T-helper 2 cell treated with Interferon-gamma antibody and Interleukin-4, amounts not matched to agents 5 μg/mL and 100 μg/mL, for 36 hours (primary cell): Measurements from ENCODE around the gene C1orf122.
"Not testable (repeated sequence)": the region's sequence is repeated elsewhere in the genome, so short reads cannot be mapped to it uniquely, and the experiment has no call there.

Experiments
- DNase-seq: peaks from one replicate; pipeline ENCODE4 v3.0.0; 2021; ENCODE audit warnings: low spot score
- H3K27ac Mint-ChIP-seq: one replicate; pipeline ENCODE4 v1.8.0; 2021; ENCODE audit warnings: mild to moderate bottlenecking, mixed read lengths
- H3K27me3 Mint-ChIP-seq: one replicate; pipeline ENCODE4 v1.8.0; 2021; ENCODE audit warnings: low read depth, mixed read lengths
- H3K36me3 Mint-ChIP-seq: one replicate; pipeline ENCODE4 v1.8.0; 2021; ENCODE audit warnings: low read depth, mixed read lengths
- H3K4me1 Mint-ChIP-seq: one replicate; pipeline ENCODE4 v1.8.0; 2021; ENCODE audit warnings: low read depth, mixed read lengths
- H3K4me3 Mint-ChIP-seq: one replicate; pipeline ENCODE4 v1.8.0; 2022; ENCODE audit warnings: mild to moderate bottlenecking, moderate library complexity, mixed read lengths
- H3K9me3 Mint-ChIP-seq: one replicate; pipeline ENCODE4 v1.8.0; 2021; ENCODE audit warnings: mixed read lengths

Gene C1orf122

DNA sequence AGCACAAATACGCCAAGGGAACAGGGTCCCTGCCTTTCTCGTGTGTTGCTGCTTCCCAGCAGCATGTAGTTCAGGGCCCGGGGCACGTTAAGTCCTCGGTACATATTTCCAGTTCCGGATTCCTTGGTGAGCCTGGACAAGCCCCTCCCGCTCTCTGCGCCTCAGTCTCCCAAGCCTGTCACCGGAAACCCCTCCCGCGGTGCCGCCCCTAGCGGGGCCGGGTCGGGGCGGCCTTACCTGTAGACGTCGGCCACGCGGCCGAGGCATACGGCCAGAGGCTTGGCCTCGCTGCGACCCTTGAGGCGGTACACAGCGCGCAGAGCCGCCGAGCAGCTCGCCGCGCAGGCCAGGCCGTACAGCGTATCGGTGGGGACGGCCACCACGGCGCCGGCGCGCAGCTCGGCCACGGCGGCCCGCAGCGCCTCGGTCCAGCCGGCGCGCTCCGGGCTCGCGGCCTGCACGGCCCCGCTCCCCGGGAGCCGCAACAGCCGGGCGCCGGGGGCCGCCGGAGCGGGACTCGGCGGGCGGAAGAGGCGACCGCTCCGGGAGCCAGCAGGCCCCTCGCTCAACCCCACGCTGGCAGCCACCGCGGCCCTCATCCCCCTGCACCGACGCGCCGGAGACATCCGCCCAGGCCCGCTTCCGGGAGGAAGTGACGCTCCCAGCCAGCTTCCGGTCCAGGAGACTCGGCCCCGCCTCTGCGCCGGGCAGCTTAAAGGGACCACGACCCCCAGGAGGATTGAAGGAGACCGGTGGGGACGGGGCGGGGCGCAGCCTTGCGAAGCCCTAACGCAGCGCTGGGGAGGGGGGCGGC, at the start of gene C1orf122, which contains the start of gene YRDC:
Gene C1orf122 (plus strand): TSS at position 236 of the 814 bp plus-strand sequence. CDS start 615 bp downstream, outside the sequence.
Gene YRDC (minus strand): TSS at position 654 of the 814 bp plus-strand sequence. CDS start 28 bp downstream, at position 626.
- Mint-ChIP-seq H3K9me3 (no peaks in the 10 kb centered on the region), H3K36me3 (peaks cover 39% of the 10 kb centered on the region), H3K4me1 (peaks cover 22% of the 10 kb centered on the region), H3K27me3 (no peaks in the 10 kb centered on the region), H3K4me3 (peak within 1 kb of the TSS; percentile 94), H3K27ac (peak within 1 kb of the TSS; percentile 97)
- peak; percentile 93 for DNase-seq

DNA sequence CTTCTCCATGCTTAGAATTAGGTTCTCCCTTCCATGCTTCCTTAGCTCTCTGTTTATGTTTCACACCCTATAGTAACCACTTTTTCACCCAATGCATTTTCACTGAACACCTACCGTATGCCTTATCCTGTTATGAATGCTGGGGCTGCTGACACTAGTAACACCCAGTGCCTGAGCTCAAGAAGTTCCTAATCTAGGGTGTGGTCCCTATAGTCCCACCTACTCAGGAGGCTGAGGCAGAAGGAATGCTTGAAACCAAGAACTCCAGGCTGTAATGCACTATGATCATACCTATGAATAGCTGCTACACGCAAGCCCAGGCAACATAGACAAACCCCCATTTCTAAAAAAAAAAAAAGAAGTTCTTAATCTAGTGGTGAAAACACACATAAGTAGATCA, 48.1 kb upstream of the C1orf122 start:
- H3K27ac Mint-ChIP-seq: no peak overlapping the region
- H3K9me3 Mint-ChIP-seq: no peaks in the 10 kb centered on the region
- no peaks in the 10 kb centered on the region for H3K4me1 Mint-ChIP-seq
- no peak for DNase-seq
- H3K4me3 Mint-ChIP-seq: no peak overlapping the region
- no peaks in the 10 kb centered on the region for H3K36me3 Mint-ChIP-seq
- peaks cover 16% of the 10 kb centered on the region for H3K27me3 Mint-ChIP-seq

DNA sequence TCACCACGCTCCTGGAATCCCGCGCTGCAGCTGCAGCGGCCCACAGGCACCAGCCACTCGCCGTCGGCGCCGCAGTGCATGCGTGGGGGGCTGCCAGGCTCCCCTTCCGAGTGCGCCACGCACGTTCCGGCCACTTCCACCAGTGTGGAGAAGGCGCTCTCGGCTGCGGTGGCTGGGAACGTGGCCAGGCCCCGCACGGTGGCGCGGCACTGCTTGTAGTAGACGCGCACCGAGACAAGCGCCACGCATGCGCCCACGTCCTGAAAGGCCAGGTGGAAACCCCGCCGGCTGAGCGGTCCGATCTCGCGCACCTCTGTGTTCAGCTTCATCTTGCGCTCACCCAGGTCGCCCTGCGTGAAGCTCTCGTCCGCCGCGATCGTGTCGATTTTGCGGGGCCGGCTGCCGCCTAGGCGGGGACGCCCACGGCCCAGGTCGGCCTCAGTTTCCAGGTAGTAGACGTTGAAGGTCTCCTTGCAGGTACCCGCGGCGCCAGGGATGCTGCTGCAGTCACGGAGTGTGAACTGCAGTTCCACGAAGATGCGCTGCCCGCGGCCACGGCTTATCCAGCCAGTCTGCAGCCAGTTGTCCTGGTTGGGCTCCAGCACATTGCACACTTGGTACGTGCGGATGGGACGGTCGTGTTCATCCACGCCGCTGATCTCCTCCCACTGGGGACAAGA, 46.0 kb upstream of the C1orf122 start:
- no peak for DNase-seq
- no peaks in the 10 kb centered on the region for H3K9me3 Mint-ChIP-seq
- no peaks in the 10 kb centered on the region for H3K36me3 Mint-ChIP-seq
- H3K27ac Mint-ChIP-seq: no peak overlapping the region
- no peak overlapping the region for H3K4me3 Mint-ChIP-seq
- H3K4me1 Mint-ChIP-seq: peaks cover 4% of the 10 kb centered on the region
- peaks cover 33% of the 10 kb centered on the region for H3K27me3 Mint-ChIP-seq

DNA sequence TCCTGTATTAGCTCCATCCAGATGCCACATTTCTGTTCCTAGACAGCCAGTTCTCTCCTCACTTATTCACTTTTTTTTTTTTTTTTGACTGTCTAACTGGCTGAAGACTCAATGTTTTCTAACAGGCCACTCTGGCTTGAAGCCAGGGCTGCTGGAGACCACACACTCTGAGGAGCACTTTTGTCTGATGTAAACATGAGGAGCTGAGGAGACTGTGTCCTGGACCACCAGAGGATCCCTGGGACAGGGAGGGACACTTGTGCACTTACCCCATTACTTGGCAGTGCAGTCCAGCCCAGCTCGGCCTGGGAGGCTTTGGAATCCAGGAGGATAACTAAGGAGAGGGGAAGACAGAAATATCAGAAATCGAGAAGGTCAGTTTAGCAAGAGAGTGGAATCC, 45.1 kb upstream of the C1orf122 start:
- no peak for DNase-seq
- H3K27me3 Mint-ChIP-seq: peaks cover 39% of the 10 kb centered on the region
- no peak overlapping the region for H3K4me3 Mint-ChIP-seq
- no peaks in the 10 kb centered on the region for H3K36me3 Mint-ChIP-seq
- H3K4me1 Mint-ChIP-seq: peaks cover 4% of the 10 kb centered on the region
- no peak overlapping the region for H3K27ac Mint-ChIP-seq
- H3K9me3 Mint-ChIP-seq: no peaks in the 10 kb centered on the region

DNA sequence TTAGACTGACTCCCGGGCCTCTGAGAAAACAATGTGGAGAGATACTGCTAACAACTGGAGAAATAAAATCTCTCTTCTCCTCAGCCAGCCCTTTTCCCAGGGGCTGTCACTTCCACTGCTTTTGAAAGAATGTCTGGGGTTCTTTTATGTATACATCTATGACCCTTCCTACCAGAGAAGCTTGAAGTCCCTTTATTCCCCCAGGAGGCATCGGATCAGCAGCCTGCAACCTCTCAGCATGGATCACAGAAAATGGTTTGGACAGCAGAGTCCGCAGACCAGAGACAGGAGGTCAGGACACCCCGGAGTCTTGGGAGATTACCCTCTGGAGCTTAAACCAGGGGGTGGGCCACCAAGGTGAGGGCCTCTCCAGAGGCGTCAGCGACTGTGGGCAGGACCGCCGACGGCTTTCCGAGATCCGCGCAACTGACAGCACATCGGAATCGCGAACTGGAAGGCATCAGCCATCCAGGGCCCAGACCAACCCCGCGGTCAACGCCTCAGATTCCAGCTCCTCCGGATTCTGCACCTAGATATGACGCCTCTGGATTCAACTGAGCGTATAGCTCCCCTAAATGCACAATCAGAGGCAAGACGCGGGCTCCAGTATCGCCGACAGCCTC, 43.7 kb upstream of the C1orf122 start:
- H3K36me3 Mint-ChIP-seq: no peaks in the 10 kb centered on the region
- DNase-seq: no peak
- H3K4me1 Mint-ChIP-seq: peaks cover 4% of the 10 kb centered on the region
- peaks cover 48% of the 10 kb centered on the region for H3K27me3 Mint-ChIP-seq
- H3K4me3 Mint-ChIP-seq: no peak overlapping the region
- no peak overlapping the region for H3K27ac Mint-ChIP-seq
- H3K9me3 Mint-ChIP-seq: no peaks in the 10 kb centered on the region

DNA sequence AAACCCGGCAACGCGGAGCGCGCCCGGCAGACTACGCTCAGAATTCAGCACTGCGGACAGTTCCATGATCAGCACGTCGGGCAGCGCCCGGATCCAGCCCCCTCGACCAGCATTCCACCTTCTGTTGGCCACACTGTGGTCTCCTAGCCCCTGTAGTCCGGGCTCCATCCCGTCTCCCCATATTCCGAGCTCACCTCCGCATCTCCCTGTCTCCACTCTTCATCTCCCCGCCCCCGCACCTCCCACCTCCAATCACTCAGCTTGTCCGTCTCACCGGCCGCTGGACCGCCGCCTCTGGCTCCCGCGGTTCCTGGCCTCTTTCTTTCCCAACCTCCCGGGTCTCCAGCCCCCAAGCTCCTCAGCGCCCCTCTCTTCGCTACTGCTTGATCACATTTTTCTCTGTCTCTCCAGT, 43.2 kb upstream of the C1orf122 start:
- Mint-ChIP-seq H3K27me3 (peaks cover 54% of the 10 kb centered on the region), H3K9me3 (no peaks in the 10 kb centered on the region), H3K36me3 (no peaks in the 10 kb centered on the region), H3K4me1 (peaks cover 4% of the 10 kb centered on the region), H3K4me3 (no peak overlapping the region), H3K27ac (no peak overlapping the region)
- peak; percentile 19 for DNase-seq

DNA sequence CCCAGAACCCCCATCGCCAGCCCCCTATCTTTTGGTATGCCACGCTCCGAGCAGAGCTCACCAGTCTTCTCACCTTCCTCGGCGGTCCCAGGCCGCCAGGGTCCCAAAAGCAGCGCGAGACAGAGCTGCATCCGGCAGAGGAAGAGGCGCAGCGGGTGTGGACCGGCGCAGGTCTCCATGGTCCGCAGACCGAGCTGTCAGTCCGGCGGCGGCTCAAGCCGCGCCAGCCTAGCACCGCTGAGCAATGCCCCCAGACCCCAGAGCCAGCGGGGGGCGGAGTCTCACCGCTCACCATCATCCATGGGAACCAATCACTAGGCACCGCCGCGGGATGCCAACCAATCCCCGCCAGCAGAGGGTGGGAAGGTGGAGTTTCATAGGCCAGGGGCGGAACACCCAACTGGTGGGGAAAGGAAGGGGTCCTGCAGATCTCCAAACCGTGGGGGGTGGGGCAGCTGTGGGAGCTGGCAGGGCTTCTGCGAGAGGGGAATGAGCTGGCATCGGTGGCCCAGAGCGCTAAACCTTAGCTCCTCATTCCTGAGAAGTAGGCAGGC, 42.6 kb upstream of the C1orf122 start, which contains the start of gene EPHA10:
Gene EPHA10 (minus strand): TSS at position 233 of the 554 bp plus-strand sequence. CDS start 54 bp downstream, at position 179.
- no peak within 1 kb of the TSS for H3K27ac Mint-ChIP-seq
- no peaks in the 10 kb centered on the region for H3K9me3 Mint-ChIP-seq
- no peak within 1 kb of the TSS for H3K4me3 Mint-ChIP-seq
- peaks cover 55% of the 10 kb centered on the region for H3K27me3 Mint-ChIP-seq
- DNase-seq: no peak
- H3K4me1 Mint-ChIP-seq: peaks cover 4% of the 10 kb centered on the region
- H3K36me3 Mint-ChIP-seq: no peaks in the 10 kb centered on the region

DNA sequence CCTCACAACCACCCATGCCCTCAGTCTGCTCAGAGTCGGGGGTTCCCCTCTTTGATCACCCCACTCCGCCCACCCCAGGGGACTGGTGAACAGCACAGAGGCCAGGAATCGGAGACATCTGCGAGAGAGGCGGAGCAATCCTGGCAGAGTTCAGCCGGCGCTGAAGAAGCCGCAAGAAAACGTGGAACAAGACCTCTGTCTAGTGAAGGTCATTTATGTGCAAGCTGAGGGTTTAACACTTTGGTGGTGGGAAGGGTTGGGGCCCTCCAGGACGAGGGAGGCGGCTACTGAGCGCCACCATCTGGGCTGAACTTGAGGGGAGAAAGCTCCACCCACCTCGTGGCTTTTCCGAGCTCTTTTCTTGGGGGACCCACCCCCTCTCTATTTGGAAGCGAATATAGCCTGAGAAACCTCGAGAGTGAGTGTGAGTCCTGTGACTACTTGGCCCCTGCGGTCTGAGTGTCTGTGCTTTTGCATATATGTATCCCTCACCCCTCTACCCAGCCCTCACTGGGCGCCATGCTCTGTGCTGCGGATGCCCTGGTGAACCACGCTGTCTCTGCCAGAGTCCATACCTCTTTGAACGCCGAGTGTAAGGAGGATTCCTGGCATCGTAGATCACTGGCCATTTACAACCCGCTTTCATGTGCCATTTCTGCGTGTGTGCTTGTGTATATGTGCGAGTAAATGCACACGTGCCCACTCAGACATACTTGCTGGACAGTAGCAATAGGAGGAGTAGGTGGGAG, 41.5 kb upstream of the C1orf122 start:
- H3K4me1 Mint-ChIP-seq: peaks cover 4% of the 10 kb centered on the region
- H3K36me3 Mint-ChIP-seq: no peaks in the 10 kb centered on the region
- no peak for DNase-seq
- H3K27ac Mint-ChIP-seq: no peak overlapping the region
- peaks cover 65% of the 10 kb centered on the region for H3K27me3 Mint-ChIP-seq
- no peak overlapping the region for H3K4me3 Mint-ChIP-seq
- no peaks in the 10 kb centered on the region for H3K9me3 Mint-ChIP-seq

DNA sequence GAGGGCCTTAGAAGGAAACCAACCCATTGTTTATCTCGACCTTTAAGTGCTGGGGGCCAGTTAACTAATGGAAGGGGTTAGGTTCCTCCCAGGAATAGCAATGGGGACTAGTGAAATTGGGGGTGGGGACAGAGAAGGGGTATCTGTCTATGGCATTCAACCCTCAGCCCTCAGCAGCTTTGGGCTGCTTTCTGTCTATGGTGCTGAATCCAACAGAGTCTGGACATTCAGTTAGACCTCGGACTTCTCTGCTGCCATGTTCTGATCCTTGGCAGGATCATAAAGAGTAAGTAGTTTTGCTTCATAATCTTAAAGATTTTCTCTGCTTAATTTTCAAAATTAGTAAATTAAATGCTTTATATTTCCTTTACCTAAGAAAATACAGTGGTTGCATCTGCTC, 40.1 kb upstream of the C1orf122 start:
- Mint-ChIP-seq H3K4me1 (peaks cover 4% of the 10 kb centered on the region), H3K36me3 (no peaks in the 10 kb centered on the region), H3K27ac (no peak overlapping the region), H3K9me3 (no peaks in the 10 kb centered on the region), H3K27me3 (peaks cover 66% of the 10 kb centered on the region), H3K4me3 (no peak overlapping the region)
- DNase-seq: no peak

DNA sequence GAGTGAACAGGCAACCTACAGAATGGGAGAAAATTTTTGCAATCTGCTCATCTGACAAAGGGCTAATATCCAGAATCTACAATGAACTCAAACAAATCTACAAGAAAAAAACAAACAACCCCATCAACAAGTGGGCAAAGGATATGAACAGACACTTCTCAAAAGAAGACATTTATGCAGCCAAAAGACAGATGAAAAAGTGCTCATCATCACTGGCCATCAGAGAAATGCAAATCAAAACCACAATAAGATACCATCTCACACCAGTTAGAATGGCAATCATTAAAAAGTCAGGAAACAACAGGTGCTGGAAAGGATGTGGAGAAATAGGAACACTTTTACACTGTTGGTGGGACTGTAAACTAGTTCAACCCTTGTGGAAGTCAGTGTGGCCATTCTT, 36.1 kb upstream of the C1orf122 start:
- not testable (repeated sequence) for DNase-seq, H3K27ac Mint-ChIP-seq, H3K9me3 Mint-ChIP-seq, H3K4me3 Mint-ChIP-seq, H3K4me1 Mint-ChIP-seq, H3K36me3 Mint-ChIP-seq
- H3K27me3 Mint-ChIP-seq: peaks cover 35% of the 10 kb centered on the region

DNA sequence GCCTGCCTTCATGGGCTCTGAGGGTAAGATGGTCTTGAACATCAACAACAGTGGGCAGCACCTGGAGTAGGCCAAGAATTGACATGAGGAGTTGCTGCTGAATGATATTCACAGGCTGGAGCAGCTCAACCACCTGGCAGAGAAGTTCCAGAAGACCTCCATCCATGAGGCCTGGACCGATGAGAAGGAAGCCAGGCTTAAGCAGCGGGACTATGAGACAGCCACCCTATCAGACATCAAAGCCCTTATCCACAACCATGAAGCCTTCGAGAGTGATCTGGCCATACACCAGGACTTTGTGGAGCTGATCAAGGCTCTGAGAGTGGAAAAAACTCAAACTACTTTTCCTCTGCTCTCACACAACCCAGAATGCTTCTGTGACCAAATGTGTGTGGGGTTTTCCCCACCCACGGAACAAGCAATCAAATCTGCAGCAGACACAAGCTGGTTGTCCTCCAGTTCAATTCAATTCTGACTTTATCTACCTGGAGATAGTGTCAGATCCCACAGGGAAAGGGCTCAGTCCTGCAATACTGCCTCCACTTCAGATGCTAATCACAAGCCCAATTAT, 30.6 kb upstream of the C1orf122 start:
- no peaks in the 10 kb centered on the region for H3K4me1 Mint-ChIP-seq
- no peak overlapping the region for H3K4me3 Mint-ChIP-seq
- peak; percentile 37 for DNase-seq
- H3K9me3 Mint-ChIP-seq: no peaks in the 10 kb centered on the region
- H3K27me3 Mint-ChIP-seq: peaks cover 2% of the 10 kb centered on the region
- no peak overlapping the region for H3K27ac Mint-ChIP-seq
- H3K36me3 Mint-ChIP-seq: no peaks in the 10 kb centered on the region

DNA sequence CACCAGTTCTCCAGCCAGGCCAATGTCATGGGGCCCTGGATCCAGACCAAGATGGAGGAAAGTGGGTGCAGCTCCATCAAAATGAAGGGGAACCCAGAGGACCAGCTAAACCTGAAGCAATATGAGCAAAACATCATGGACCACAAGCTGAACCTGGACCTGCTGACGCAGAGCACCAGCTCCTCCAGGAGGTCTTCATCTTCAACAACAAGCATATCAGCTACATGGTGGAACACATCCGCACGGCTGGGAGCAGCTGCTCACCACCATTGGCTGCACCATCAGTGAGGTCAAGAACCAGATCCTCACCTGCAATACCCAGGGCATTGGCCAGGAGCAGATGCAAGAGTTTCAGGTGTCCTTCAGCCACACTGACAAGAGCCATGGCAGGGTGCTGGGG, 28.9 kb upstream of the C1orf122 start:
- no peaks in the 10 kb centered on the region for H3K36me3 Mint-ChIP-seq
- H3K9me3 Mint-ChIP-seq: no peaks in the 10 kb centered on the region
- DNase-seq: no peak
- no peaks in the 10 kb centered on the region for H3K4me1 Mint-ChIP-seq
- peaks cover 2% of the 10 kb centered on the region for H3K27me3 Mint-ChIP-seq
- no peak overlapping the region for H3K27ac Mint-ChIP-seq
- H3K4me3 Mint-ChIP-seq: no peak overlapping the region

DNA sequence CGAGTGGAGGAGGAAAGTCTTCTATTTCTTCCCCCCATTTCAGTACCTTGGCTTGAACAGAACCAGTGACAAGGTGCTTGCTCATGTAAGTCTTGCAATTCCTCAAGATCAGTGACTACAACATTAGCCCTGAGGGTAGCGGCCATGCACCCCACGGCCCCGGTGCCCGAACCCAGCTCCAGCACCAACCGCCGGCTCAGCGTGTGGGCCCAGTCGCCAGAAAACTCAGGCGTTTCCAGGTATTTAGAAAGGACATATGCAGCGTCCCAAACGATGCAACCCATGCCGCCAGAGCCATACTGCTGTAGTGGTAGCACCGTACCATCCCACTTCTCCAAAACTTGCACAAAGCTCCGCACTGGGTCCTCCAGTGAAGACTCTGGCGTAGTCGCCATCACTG, 25.1 kb upstream of the C1orf122 start:
- Mint-ChIP-seq H3K4me1 (no peaks in the 10 kb centered on the region), H3K27me3 (peaks cover 9% of the 10 kb centered on the region), H3K27ac (no peak overlapping the region), H3K4me3 (no peak overlapping the region), H3K9me3 (no peaks in the 10 kb centered on the region), H3K36me3 (no peaks in the 10 kb centered on the region)
- no peak for DNase-seq
